GM06990 (cell line): ENCODE data around the gene TUBB2A.
"Not testable (repeated sequence)": the region's sequence is repeated elsewhere in the genome, so short reads cannot be mapped to it uniquely, and the experiment has no call there.

Source experiments
- DNase-seq: peaks from one replicate; pipeline ENCODE4 v3.0.0-alpha.2; 2011; ENCODE audit not compliant: insufficient read length; ENCODE audit errors: extremely low read depth
- H3K27me3 ChIP-seq: replicated peaks from 2 replicates; pipeline ENCODE4 v1.6.0; 2011; ENCODE audit warnings: low read length; ENCODE audit not compliant: control insufficient read depth, insufficient read depth
- H3K36me3 ChIP-seq: 2 replicates; pipeline ENCODE4 v1.5.1; 2011; ENCODE audit warnings: low read length; ENCODE audit not compliant: control insufficient read depth, insufficient read depth
- H3K4me3 ChIP-seq: replicated peaks from 2 replicates; pipeline ENCODE4 v1.5.1; 2011; ENCODE audit warnings: low read depth, mild to moderate bottlenecking, control low read depth, low read length
- TF ChIP-seq, protein P1 (sequence below): IDR thresholded peaks from 2 replicates; pipeline ENCODE4 v1.5.1; 2011; ENCODE audit warnings: low read length, control low read depth, mild to moderate bottlenecking, inconsistent platforms; ENCODE audit not compliant: insufficient read depth, poor library complexity, severe bottlenecking

Gene TUBB2A

DNA sequence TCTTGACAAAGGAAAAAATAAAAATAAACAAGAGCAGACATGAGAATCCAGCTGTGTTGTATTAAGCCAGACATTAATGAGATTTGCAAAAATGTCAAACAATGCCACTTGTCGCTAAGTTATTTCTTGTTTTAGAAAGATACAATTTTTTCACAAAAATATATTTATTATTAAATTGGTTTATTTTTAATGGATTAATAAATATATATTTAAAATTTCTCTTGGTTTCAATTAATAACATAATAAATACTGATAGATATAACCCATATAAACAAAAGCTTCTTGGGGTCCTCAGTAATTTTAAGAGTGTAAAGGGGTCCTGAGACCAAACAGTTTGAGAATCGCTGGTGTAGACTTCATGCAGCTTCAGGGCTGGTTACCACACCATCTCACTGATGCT, 44.0 kb upstream of the TUBB2A start:
- TF ChIP-seq, protein P1, sequence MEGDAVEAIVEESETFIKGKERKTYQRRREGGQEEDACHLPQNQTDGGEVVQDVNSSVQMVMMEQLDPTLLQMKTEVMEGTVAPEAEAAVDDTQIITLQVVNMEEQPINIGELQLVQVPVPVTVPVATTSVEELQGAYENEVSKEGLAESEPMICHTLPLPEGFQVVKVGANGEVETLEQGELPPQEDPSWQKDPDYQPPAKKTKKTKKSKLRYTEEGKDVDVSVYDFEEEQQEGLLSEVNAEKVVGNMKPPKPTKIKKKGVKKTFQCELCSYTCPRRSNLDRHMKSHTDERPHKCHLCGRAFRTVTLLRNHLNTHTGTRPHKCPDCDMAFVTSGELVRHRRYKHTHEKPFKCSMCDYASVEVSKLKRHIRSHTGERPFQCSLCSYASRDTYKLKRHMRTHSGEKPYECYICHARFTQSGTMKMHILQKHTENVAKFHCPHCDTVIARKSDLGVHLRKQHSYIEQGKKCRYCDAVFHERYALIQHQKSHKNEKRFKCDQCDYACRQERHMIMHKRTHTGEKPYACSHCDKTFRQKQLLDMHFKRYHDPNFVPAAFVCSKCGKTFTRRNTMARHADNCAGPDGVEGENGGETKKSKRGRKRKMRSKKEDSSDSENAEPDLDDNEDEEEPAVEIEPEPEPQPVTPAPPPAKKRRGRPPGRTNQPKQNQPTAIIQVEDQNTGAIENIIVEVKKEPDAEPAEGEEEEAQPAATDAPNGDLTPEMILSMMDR = no peak
- H3K27me3 ChIP-seq = no peaks in the 10 kb centered on the region
- H3K4me3 ChIP-seq = no peak overlapping the region
- DNase-seq = no peak
- H3K36me3 ChIP-seq = no peaks in the 10 kb centered on the region

DNA sequence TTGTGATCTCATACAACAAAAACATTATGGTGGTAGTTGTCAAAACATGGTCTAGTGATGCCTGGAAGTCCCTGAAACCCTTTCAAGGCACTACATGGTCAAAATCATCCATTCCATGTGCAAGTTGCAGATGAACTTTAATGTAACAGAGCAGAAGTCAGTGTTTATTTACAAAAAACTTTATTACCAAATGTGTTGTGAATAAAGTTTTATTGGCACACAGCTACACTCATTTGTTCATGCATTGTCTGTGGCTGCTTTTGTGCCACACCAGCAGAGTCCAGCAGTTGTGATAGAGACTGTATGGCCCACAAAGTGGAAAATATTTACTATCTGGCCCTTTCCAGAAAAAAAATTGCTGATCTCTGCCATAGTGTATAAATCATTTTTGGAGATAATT, 43.3 kb upstream of the TUBB2A start:
- Histone ChIP-seq H3K4me3 (no peak overlapping the region), H3K36me3 (no peaks in the 10 kb centered on the region), H3K27me3 (no peaks in the 10 kb centered on the region)
- DNase-seq = no peak
- TF ChIP-seq, protein P1 = no peak

DNA sequence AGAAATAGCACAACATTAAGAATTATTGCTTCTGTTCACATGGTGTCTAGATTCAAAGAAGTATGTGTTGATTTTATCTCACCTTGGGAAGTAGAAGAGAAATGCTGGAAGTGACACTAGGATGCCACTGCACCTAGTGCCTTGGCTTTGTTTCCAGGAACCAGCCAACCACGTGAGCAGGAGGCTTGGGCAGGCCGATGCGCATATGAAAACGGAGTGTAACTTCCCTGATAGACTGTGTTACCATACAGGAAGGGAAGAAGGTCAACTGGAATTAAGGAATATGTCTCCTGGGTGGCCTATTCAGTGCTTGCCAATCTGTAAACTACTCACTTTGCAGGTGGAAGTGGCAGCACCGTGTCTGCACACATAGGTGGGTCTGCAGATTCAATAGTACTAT, 42.0 kb upstream of the TUBB2A start:
- H3K4me3 ChIP-seq = no peak overlapping the region
- DNase-seq = no peak
- no peaks in the 10 kb centered on the region for H3K36me3 ChIP-seq
- TF ChIP-seq, protein P1 = no peak
- no peaks in the 10 kb centered on the region for H3K27me3 ChIP-seq

DNA sequence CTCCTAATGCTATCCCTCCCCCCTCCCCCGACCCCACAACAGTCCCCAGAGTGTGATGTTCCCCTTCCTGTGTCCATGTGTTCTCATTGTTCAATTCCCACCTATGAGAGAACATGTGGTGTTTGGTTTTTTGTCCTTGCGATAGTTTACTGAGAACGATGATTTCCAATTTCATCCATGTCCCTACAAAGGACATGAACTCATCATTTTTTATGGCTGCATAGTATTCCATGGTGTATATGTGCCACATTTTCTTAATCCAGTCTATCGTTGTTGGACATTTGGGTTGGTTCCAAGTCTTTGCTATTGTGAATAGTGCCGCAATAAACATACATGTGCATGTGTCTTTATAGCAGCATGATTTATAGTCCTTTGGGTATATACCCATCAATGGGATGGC, 40.4 kb upstream of the TUBB2A start:
- DNase-seq, H3K4me3 ChIP-seq, H3K27me3 ChIP-seq, H3K36me3 ChIP-seq: not testable (repeated sequence)

DNA sequence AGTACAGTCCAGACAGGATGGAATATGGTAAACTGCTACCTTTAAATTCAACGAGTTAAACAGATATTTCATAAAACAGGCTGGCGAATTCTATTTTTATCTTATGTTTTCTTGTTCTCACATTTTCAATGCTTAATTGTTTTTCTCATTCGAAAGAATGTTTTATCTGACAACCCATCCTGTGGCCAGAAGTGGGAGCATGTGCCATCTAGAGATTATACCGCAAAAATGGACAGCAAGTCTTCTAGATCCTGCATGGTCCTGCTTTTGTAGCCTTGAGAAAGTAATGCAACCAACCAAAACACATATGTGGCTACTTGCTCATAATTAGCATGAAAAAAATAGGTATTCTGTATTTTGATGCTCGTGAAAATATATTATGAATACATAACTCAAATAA, 39.4 kb upstream of the TUBB2A start:
- TF ChIP-seq, protein P1 = no peak
- H3K36me3 ChIP-seq = no peaks in the 10 kb centered on the region
- no peak overlapping the region for H3K4me3 ChIP-seq
- DNase-seq = no peak
- no peaks in the 10 kb centered on the region for H3K27me3 ChIP-seq

DNA sequence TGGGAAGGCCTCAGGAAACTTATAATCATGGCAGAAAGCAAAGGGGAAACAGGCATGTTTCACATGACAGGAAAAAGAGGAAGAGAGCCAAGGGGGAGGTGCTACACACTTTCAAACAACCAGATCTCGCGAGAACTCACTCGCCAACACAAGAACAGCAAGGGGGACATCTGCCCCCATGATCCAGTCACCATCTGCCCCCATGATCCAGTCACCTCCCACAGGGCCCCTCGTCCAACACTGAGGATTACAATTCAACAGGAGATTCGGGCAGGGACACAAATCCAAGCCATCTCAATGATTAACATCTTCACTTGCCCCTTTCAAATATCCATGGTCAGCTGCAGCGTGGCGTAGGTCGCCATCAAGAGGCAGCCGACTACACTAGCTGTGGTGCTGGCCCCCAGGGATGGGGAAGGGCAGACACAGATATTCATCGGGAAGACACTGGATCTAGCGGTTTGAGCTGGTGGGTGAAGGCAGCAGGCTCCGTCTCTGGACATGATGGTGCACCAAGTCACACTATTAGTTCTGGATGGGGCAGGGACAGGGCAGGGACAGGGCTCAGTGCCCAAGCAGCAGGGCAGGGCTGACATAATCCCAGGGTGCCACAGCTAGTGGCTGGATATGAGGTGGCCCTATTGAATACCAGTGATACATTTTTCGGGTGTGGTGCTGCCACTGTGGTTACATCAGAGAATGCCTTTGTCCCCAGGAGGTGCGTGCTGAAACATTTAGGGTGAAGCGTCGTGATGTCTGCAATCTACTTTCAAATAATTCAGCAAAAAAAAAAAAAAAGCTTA, 38.6 kb upstream of the TUBB2A start:
- no peak for DNase-seq
- no peak overlapping the region for H3K4me3 ChIP-seq
- H3K36me3 ChIP-seq = no peaks in the 10 kb centered on the region
- no peaks in the 10 kb centered on the region for H3K27me3 ChIP-seq
- TF ChIP-seq, protein P1 = no peak
